Liver (tissue), 9 donors: ENCODE measurements around the gene HIKESHI. TPM values are rescaled to one million over a fixed set of nuclear protein-coding genes. Genes with fewer than 3 reads are reported as not detected.

Experiments used
- DNase-seq: peaks from one replicate; pipeline ENCODE4 v3.0.0-alpha.2; 2017; ENCODE audit warnings: low spot score
- H3K27ac ChIP-seq, 2 donors: one replicate each; pipeline ENCODE4 v1.7.0; 2013; ENCODE audit warnings: inconsistent platforms in 2 of 2, low read length in 2 of 2, control low read depth in 1 of 2, low read depth in 1 of 2, mild to moderate bottlenecking in 1 of 2
- H3K27me3 ChIP-seq, 4 donors: one replicate each; pipeline versions ENCODE4 v1.6.1 to v1.7.0; 2013; ENCODE audit warnings: low read length in 3 of 4, inconsistent platforms in 1 of 4, mild to moderate bottlenecking in 1 of 4, moderate library complexity in 1 of 4; ENCODE audit not compliant: control insufficient read depth in 4 of 4, insufficient read depth in 4 of 4
- H3K36me3 ChIP-seq, 4 donors: one replicate each; pipeline versions ENCODE4 v1.6.1 to v1.7.0; 2013; ENCODE audit warnings: low read length in 3 of 4, mild to moderate bottlenecking in 3 of 4, low read depth in 1 of 4, moderate library complexity in 1 of 4; ENCODE audit not compliant: control insufficient read depth in 4 of 4, insufficient read depth in 3 of 4
- H3K4me1 ChIP-seq, 4 donors: one replicate each; pipeline versions ENCODE4 v1.6.1 to v1.7.0; 2013; ENCODE audit warnings: low read length in 3 of 4, mild to moderate bottlenecking in 3 of 4, moderate library complexity in 1 of 4; ENCODE audit not compliant: control insufficient read depth in 4 of 4, insufficient read depth in 4 of 4
- H3K4me3 ChIP-seq, 3 donors: one replicate each; pipeline versions ENCODE4 v1.6.1 to v1.7.0; 2013; ENCODE audit warnings: low read length in 3 of 3, control low read depth in 1 of 3, low read depth in 1 of 3, mild to moderate bottlenecking in 1 of 3
- H3K9ac ChIP-seq, 2 donors: one replicate each; pipeline ENCODE4 v1.7.0; 2013; ENCODE audit warnings: low read length in 2 of 2, mild to moderate bottlenecking in 2 of 2, moderate library complexity in 2 of 2, control low read depth in 1 of 2, low read depth in 1 of 2
- H3K9me3 ChIP-seq, 4 donors: one replicate each; pipeline versions ENCODE4 v1.6.1 to v1.7.0; 2013; ENCODE audit warnings: low read length in 3 of 4; ENCODE audit not compliant: control insufficient read depth in 4 of 4
- CTCF ChIP-seq: fragments of 150-350 bp; IDR thresholded peaks from 2 replicates; pipeline ENCODE4 v1.5.1; 2017; ENCODE audit warnings: improper control_type of control experiment, low read depth, low read length; ENCODE audit not compliant: missing input control
- EGR1 ChIP-seq, 2 donors: IDR thresholded peaks; 2 replicates each; pipeline ENCODE4 v1.6.1; 2016 to 2018; ENCODE audit warnings: antibody characterized with exemption in 2 of 2, low read depth in 2 of 2
- FOXA1 ChIP-seq: IDR thresholded peaks from 2 replicates; pipeline ENCODE4 v1.6.1; 2016; ENCODE audit warnings: antibody characterized with exemption
- FOXA2 ChIP-seq: IDR thresholded peaks from 2 replicates; pipeline ENCODE4 v1.6.1; 2016; ENCODE audit warnings: antibody characterized with exemption
- GABPA ChIP-seq, 2 donors: IDR thresholded peaks in 1 of 2; conservative IDR thresholded peaks in 1 of 2; 2 replicates each; pipeline ENCODE4 v1.6.1; 2016; ENCODE audit warnings: antibody characterized with exemption in 2 of 2, mild to moderate bottlenecking in 1 of 2, moderate library complexity in 1 of 2
- HNF4A ChIP-seq, 2 donors: conservative IDR thresholded peaks; 2 replicates each; pipeline ENCODE4 v1.6.1; 2016; ENCODE audit warnings: antibody characterized with exemption in 2 of 2, mild to moderate bottlenecking in 2 of 2
- HNF4G ChIP-seq: IDR thresholded peaks from 2 replicates; pipeline ENCODE4 v1.6.1; 2016; ENCODE audit warnings: antibody characterized with exemption
- JUND ChIP-seq, 2 donors: IDR thresholded peaks; 2 replicates each; pipeline ENCODE4 v1.6.1; 2016; ENCODE audit warnings: antibody characterized with exemption in 2 of 2
- NR2F2 ChIP-seq: IDR thresholded peaks from 2 replicates; pipeline ENCODE4 v1.6.1; 2016; ENCODE audit warnings: antibody characterized with exemption
- RAD21 ChIP-seq, 2 donors: IDR thresholded peaks; 2 replicates each; pipeline ENCODE4 v1.6.1; 2016; ENCODE audit warnings: antibody characterized with exemption in 2 of 2, mild to moderate bottlenecking in 2 of 2
- RXRA ChIP-seq, 2 donors: IDR thresholded peaks; 2 replicates each; pipeline ENCODE4 v1.6.1; 2017 to 2018; ENCODE audit warnings: antibody characterized with exemption in 2 of 2, mild to moderate bottlenecking in 1 of 2
- SP1 ChIP-seq: IDR thresholded peaks from 2 replicates; pipeline ENCODE4 v1.6.1; 2018; ENCODE audit warnings: antibody characterized with exemption, mild to moderate bottlenecking
- TAF1 ChIP-seq: conservative IDR thresholded peaks from 2 replicates; pipeline ENCODE4 v1.6.1; 2016; ENCODE audit warnings: antibody characterized with exemption, mild to moderate bottlenecking
- YY1 ChIP-seq: IDR thresholded peaks from 2 replicates; pipeline ENCODE4 v1.6.1; 2016; ENCODE audit warnings: antibody characterized with exemption, mild to moderate bottlenecking
- WGBS: extraction: QIAGEN DNeasy Blood & Tissue Kit; methylation state at CpG from one replicate; pipeline ENCODE4 v1.1.7; 2013; 5-methylcytosine and 5-hydroxymethylcytosine counted together
- polyA plus RNA-seq, 2 donors: library from polyadenylated mRNA; stranded (reverse) in 1 of 2; unstranded in 1 of 2; fragments of 200-250 nt in 1 of 2; fragments of >200 nt in 1 of 2; fragmentation: Nextera tagmentation in 1 of 2; extraction: Ambion mirVana in 1 of 2; gene quantifications; one replicate each; pipeline versions ENCODE4 v1.2.1 to v1.2.3, GENCODE V29; 2013 to 2015
- total RNA-seq, 2 donors: library from RNA; depleted of rRNA; stranded (reverse); fragments of >200 nt; gene quantifications; one replicate each; pipeline ENCODE4 v1.2.3, GENCODE V29; 2014
- TF ChIP-seq, protein P1 (sequence below): IDR thresholded peaks from 2 replicates; pipeline ENCODE4 v1.6.1; 2016; ENCODE audit warnings: antibody characterized with exemption
- TF ChIP-seq, protein P2 (sequence below): IDR thresholded peaks from 2 replicates; pipeline ENCODE4 v1.6.1; 2016; ENCODE audit warnings: antibody characterized with exemption
- TF ChIP-seq, protein P3 (sequence below): IDR thresholded peaks from 2 replicates; pipeline ENCODE4 v1.6.1; 2016; ENCODE audit warnings: antibody characterized with exemption
- TF ChIP-seq, protein P4 (sequence below): IDR thresholded peaks from 2 replicates; pipeline ENCODE4 v1.6.1; 2016; ENCODE audit warnings: antibody characterized with exemption, mild to moderate bottlenecking
- donor health status: healthy.
- donor health status: healthy.
- donor health status: healthy.
- donor health status: healthy.
- donor health status: healthy.

The HIKESHI gene
- 10 to 100 TPM; 13.3 to 22.8 TPM for total RNA-seq
- 10 to 100 TPM; 17.8 to 23.3 TPM for polyA plus RNA-seq

DNA sequence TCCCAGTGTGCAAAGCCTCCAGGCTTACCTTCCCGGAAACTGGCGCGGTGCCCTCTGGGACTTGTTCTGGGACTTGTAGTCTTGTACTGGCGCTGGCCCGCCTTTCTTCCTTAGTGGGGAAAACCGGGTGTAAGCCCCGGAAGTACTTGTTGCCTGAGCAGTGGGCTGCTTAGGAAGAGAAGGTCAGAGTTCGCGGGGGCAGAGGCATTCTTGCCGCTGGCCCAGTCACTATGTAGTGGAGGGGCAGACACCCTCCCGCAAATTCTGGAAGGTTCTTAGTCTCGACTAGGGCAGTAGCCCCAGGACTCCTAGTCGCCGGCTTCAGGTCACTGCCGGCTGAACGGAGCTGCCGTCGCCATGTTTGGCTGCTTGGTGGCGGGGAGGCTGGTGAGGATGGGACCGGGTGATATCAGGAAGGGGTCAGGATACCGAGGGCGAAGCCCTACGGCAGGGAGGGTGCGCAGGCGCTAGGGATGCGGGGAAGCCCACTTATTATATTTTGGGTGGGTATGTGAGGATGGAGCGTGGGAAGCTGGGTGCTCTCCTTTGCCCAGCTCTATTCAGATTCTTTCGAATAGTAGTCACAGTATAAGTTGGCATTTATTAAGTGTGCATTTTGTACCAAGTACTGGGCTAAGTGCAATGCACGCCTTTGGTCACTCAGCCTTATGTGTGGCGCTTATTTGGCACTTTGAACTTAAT is at the start of gene HIKESHI:
HIKESHI (plus strand) TSS at position 149 of the 702 bp plus-strand sequence; CDS start at position 358, 209 bp downstream.
- peak; percentile 94 for DNase-seq
- Histone ChIP-seq H3K27me3 (no peaks in the 10 kb centered on the region), H3K9ac (peak within 1 kb of the TSS; percentile 75 to 80), H3K27ac (peak within 1 kb of the TSS; percentile 81 to 88), H3K4me3 (peak within 1 kb of the TSS; percentile 65 to 99 (median 93)), H3K4me1 (peaks cover 0 to 10% (median 7%) of the 10 kb centered on the region in 4 donors), H3K36me3 (peaks cover 0 to 1% (median 0%) of the 10 kb centered on the region in 4 donors), H3K9me3 (no peaks in the 10 kb centered on the region)
- peak; percentile 81 for TF ChIP-seq TAF1
- TF ChIP-seq GABPA (IDR thresholded peaks at IDR 0.05 in 1 of 2, conservative IDR thresholded peaks at IDR 0.05 in 1 of 2) = peak; percentile 93 to 98
- no peak for TF ChIP-seq CTCF
- peak; percentile 37 to 54 for TF ChIP-seq RAD21 (IDR thresholded peaks at IDR 0.05)
- TF ChIP-seq YY1 = peak; percentile 93
- peak; percentile 69 for TF ChIP-seq SP1
- TF ChIP-seq, protein P1, sequence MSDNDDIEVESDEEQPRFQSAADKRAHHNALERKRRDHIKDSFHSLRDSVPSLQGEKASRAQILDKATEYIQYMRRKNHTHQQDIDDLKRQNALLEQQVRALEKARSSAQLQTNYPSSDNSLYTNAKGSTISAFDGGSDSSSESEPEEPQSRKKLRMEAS = peak; percentile 86
- peak; percentile 39 for TF ChIP-seq HNF4G
- TF ChIP-seq JUND (IDR thresholded peaks at IDR 0.05) = peak; percentile 48 to 57
- peak; percentile 33 for TF ChIP-seq FOXA2
- peak; percentile 23 for TF ChIP-seq FOXA1
- peak; percentile 97 for TF ChIP-seq NR2F2
- TF ChIP-seq, protein P2, sequence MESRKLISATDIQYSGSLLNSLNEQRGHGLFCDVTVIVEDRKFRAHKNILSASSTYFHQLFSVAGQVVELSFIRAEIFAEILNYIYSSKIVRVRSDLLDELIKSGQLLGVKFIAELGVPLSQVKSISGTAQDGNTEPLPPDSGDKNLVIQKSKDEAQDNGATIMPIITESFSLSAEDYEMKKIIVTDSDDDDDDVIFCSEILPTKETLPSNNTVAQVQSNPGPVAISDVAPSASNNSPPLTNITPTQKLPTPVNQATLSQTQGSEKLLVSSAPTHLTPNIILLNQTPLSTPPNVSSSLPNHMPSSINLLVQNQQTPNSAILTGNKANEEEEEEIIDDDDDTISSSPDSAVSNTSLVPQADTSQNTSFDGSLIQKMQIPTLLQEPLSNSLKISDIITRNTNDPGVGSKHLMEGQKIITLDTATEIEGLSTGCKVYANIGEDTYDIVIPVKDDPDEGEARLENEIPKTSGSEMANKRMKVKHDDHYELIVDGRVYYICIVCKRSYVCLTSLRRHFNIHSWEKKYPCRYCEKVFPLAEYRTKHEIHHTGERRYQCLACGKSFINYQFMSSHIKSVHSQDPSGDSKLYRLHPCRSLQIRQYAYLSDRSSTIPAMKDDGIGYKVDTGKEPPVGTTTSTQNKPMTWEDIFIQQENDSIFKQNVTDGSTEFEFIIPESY = peak; percentile 85
- peak; percentile 54 to 76 for TF ChIP-seq HNF4A (conservative IDR thresholded peaks at IDR 0.05)
- TF ChIP-seq, protein P3, sequence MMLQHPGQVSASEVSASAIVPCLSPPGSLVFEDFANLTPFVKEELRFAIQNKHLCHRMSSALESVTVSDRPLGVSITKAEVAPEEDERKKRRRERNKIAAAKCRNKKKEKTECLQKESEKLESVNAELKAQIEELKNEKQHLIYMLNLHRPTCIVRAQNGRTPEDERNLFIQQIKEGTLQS = peak; percentile 48
- TF ChIP-seq, protein P4, sequence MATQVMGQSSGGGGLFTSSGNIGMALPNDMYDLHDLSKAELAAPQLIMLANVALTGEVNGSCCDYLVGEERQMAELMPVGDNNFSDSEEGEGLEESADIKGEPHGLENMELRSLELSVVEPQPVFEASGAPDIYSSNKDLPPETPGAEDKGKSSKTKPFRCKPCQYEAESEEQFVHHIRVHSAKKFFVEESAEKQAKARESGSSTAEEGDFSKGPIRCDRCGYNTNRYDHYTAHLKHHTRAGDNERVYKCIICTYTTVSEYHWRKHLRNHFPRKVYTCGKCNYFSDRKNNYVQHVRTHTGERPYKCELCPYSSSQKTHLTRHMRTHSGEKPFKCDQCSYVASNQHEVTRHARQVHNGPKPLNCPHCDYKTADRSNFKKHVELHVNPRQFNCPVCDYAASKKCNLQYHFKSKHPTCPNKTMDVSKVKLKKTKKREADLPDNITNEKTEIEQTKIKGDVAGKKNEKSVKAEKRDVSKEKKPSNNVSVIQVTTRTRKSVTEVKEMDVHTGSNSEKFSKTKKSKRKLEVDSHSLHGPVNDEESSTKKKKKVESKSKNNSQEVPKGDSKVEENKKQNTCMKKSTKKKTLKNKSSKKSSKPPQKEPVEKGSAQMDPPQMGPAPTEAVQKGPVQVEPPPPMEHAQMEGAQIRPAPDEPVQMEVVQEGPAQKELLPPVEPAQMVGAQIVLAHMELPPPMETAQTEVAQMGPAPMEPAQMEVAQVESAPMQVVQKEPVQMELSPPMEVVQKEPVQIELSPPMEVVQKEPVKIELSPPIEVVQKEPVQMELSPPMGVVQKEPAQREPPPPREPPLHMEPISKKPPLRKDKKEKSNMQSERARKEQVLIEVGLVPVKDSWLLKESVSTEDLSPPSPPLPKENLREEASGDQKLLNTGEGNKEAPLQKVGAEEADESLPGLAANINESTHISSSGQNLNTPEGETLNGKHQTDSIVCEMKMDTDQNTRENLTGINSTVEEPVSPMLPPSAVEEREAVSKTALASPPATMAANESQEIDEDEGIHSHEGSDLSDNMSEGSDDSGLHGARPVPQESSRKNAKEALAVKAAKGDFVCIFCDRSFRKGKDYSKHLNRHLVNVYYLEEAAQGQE = peak; percentile 64
- TF ChIP-seq RXRA (IDR thresholded peaks at IDR 0.05) = peak; percentile 79 to 82
- peak; percentile 60 to 70 for TF ChIP-seq EGR1 (IDR thresholded peaks at IDR 0.05; ENCODE audit: low read depth in 2 of 2)
- under 1% methylated on average over 30 of the region's 30 CpGs for WGBS
